Activated naive CD4-positive, alpha-beta T cell treated with anti-CD3 and anti-CD28 coated beads, Interleukin-2, amount 10 ng/mL, durations not matched to agents 7 days and 5 days (primary cell): ENCODE data around the gene ANKRD29.
"Not testable (repeated sequence)": the region's sequence is repeated elsewhere in the genome, so short reads cannot be mapped to it uniquely, and the experiment has no call there.

Experiments
- CTCF ChIA-PET: fragments of 350-600 bp; sonication (Branson Sonifier 250); formaldehyde crosslinking; loops from one replicate; lab custom pipeline; 2021; ENCODE audit warnings: antibody characterized with exemption; lab: Charles Lee
- DNase-seq: peaks from one replicate; pipeline ENCODE4 v3.0.0-alpha.2; 2020
- H3K27ac Mint-ChIP-seq: one replicate; pipeline ENCODE4 v1.8.0; 2021; ENCODE audit warnings: mild to moderate bottlenecking, moderate library complexity, mixed read lengths
- H3K27me3 Mint-ChIP-seq: one replicate; pipeline ENCODE4 v1.8.0; 2021; ENCODE audit warnings: mild to moderate bottlenecking, mixed read lengths
- H3K36me3 Mint-ChIP-seq: one replicate; pipeline ENCODE4 v1.8.0; 2021; ENCODE audit warnings: mixed read lengths
- H3K4me1 Mint-ChIP-seq: one replicate; pipeline ENCODE4 v1.8.0; 2021; ENCODE audit warnings: mixed read lengths
- H3K4me3 Mint-ChIP-seq: one replicate; pipeline ENCODE4 v1.8.0; 2021; ENCODE audit warnings: mild to moderate bottlenecking, moderate library complexity, mixed read lengths
- H3K9me3 Mint-ChIP-seq: one replicate; pipeline ENCODE4 v1.8.0; 2021; ENCODE audit warnings: mixed read lengths

ANKRD29 gene

GRCh38 chr18:23570912-23571504, 91.7 kb downstream of the ANKRD29 start:
- no peak overlapping the region for H3K27ac Mint-ChIP-seq
- CTCF ChIA-PET: interaction anchor here (0.6 to 1.4 kb wide), 3 partner anchors 54 to 132 kb away, joined by 3 to 5 read pairs (median 4); no protein-coding TSS in a partner anchor
- H3K27me3 Mint-ChIP-seq: no peaks in the 10 kb centered on the region
- H3K9me3 Mint-ChIP-seq: no peaks in the 10 kb centered on the region
- no peak for DNase-seq
- no peak overlapping the region for H3K4me3 Mint-ChIP-seq
- H3K36me3 Mint-ChIP-seq: peaks cover 64% of the 10 kb centered on the region
- peaks cover 37% of the 10 kb centered on the region for H3K4me1 Mint-ChIP-seq

- H3K9me3 Mint-ChIP-seq: no peaks in the 10 kb centered on the region
- H3K4me3 Mint-ChIP-seq: no peak overlapping the region
- no peak overlapping the region for H3K27ac Mint-ChIP-seq
- CTCF ChIA-PET: no interaction called here
- H3K4me1 Mint-ChIP-seq: peaks cover 29% of the 10 kb centered on the region
- DNase-seq: no peak
- H3K36me3 Mint-ChIP-seq: peaks cover 64% of the 10 kb centered on the region
- no peaks in the 10 kb centered on the region for H3K27me3 Mint-ChIP-seq
Measured at GRCh38 chr18:23569299-23570063, 93.2 kb downstream of the ANKRD29 start.

- DNase-seq: no peak
- CTCF ChIA-PET: no interaction called here
- Mint-ChIP-seq H3K27me3 (no peaks in the 10 kb centered on the region), H3K27ac (no peak overlapping the region), H3K36me3 (peaks cover 64% of the 10 kb centered on the region), H3K4me3 (no peak overlapping the region), H3K4me1 (peaks cover 27% of the 10 kb centered on the region), H3K9me3 (no peaks in the 10 kb centered on the region)
Measured at GRCh38 chr18:23568281-23569138, 94.2 kb downstream of the ANKRD29 start.

- H3K4me3 Mint-ChIP-seq: no peak overlapping the region
- DNase-seq: no peak
- CTCF ChIA-PET: no interaction called here
- peaks cover 65% of the 10 kb centered on the region for H3K36me3 Mint-ChIP-seq
- H3K9me3 Mint-ChIP-seq: no peaks in the 10 kb centered on the region
- H3K4me1 Mint-ChIP-seq: peaks cover 22% of the 10 kb centered on the region
- H3K27ac Mint-ChIP-seq: no peak overlapping the region
- H3K27me3 Mint-ChIP-seq: no peaks in the 10 kb centered on the region
Measured at GRCh38 chr18:23567671-23568070, 95.0 kb downstream of the ANKRD29 start.

GRCh38 chr18:23565916-23566547, 96.7 kb downstream of the ANKRD29 start:
- no peak overlapping the region for H3K4me3 Mint-ChIP-seq
- no peaks in the 10 kb centered on the region for H3K9me3 Mint-ChIP-seq
- H3K27ac Mint-ChIP-seq: no peak overlapping the region
- DNase-seq: no peak
- no peaks in the 10 kb centered on the region for H3K27me3 Mint-ChIP-seq
- H3K36me3 Mint-ChIP-seq: peaks cover 66% of the 10 kb centered on the region
- peaks cover 14% of the 10 kb centered on the region for H3K4me1 Mint-ChIP-seq
- CTCF ChIA-PET: no interaction called here

GRCh38 chr18:23563377-23564043, 99.2 kb downstream of the ANKRD29 start:
- peaks cover 10% of the 10 kb centered on the region for H3K4me1 Mint-ChIP-seq
- CTCF ChIA-PET: no interaction called here
- H3K9me3 Mint-ChIP-seq: no peaks in the 10 kb centered on the region
- no peaks in the 10 kb centered on the region for H3K27me3 Mint-ChIP-seq
- peaks cover 61% of the 10 kb centered on the region for H3K36me3 Mint-ChIP-seq
- DNase-seq: no peak
- H3K4me3 Mint-ChIP-seq: no peak overlapping the region
- peak overlapping the region; percentile 8 for H3K27ac Mint-ChIP-seq

GRCh38 chr18:23560186-23560585, 102.5 kb downstream of the ANKRD29 start:
- no peaks in the 10 kb centered on the region for H3K27me3 Mint-ChIP-seq
- H3K27ac Mint-ChIP-seq: no peak overlapping the region
- H3K36me3 Mint-ChIP-seq: peaks cover 58% of the 10 kb centered on the region
- H3K9me3 Mint-ChIP-seq: no peaks in the 10 kb centered on the region
- DNase-seq: no peak
- no peak overlapping the region for H3K4me3 Mint-ChIP-seq
- CTCF ChIA-PET: no interaction called here
- H3K4me1 Mint-ChIP-seq: peaks cover 10% of the 10 kb centered on the region

GRCh38 chr18:23557511-23557910, 105.2 kb downstream of the ANKRD29 start:
- H3K27me3 Mint-ChIP-seq, H3K9me3 Mint-ChIP-seq, H3K4me1 Mint-ChIP-seq, CTCF ChIA-PET, DNase-seq, H3K27ac Mint-ChIP-seq, H3K4me3 Mint-ChIP-seq: not testable (repeated sequence)
- peaks cover 66% of the 10 kb centered on the region for H3K36me3 Mint-ChIP-seq

GRCh38 chr18:23556145-23556780, 106.4 kb downstream of the ANKRD29 start:
- H3K27me3 Mint-ChIP-seq: no peaks in the 10 kb centered on the region
- H3K27ac Mint-ChIP-seq: no peak overlapping the region
- no peak overlapping the region for H3K4me3 Mint-ChIP-seq
- H3K9me3 Mint-ChIP-seq: no peaks in the 10 kb centered on the region
- H3K36me3 Mint-ChIP-seq: peaks cover 72% of the 10 kb centered on the region
- CTCF ChIA-PET: interaction anchor here (1.3 kb wide), 1 partner anchor 9 kb away, joined by 3 read pairs; no protein-coding TSS in a partner anchor
- DNase-seq: no peak
- H3K4me1 Mint-ChIP-seq: peaks cover 5% of the 10 kb centered on the region

GRCh38 chr18:23553887-23554286, 108.8 kb downstream of the ANKRD29 start:
- no peak for DNase-seq
- Mint-ChIP-seq H3K9me3 (no peaks in the 10 kb centered on the region), H3K4me1 (peaks cover 5% of the 10 kb centered on the region), H3K27me3 (no peaks in the 10 kb centered on the region), H3K4me3 (no peak overlapping the region), H3K27ac (no peak overlapping the region), H3K36me3 (peaks cover 68% of the 10 kb centered on the region)
- CTCF ChIA-PET: interaction anchor here (1.3 kb wide), 1 partner anchor 38 kb away, joined by 5 read pairs; no protein-coding TSS in a partner anchor

- H3K36me3 Mint-ChIP-seq: peaks cover 60% of the 10 kb centered on the region
Measured at GRCh38 chr18:23552505-23552904, 110.2 kb downstream of the ANKRD29 start.

GRCh38 chr18:23551978-23552377, 110.7 kb downstream of the ANKRD29 start:
- no peak for DNase-seq
- CTCF ChIA-PET: no interaction called here

More at GRCh38 chr18:23552505-23552904, 110.2 kb downstream of the ANKRD29 start:
- Mint-ChIP-seq H3K27ac (no peak overlapping the region), H3K27me3 (no peaks in the 10 kb centered on the region), H3K4me3 (no peak overlapping the region), H3K9me3 (no peaks in the 10 kb centered on the region), H3K4me1 (peaks cover 5% of the 10 kb centered on the region)
- no peak for DNase-seq
- CTCF ChIA-PET: interaction anchor here (1.3 kb wide), 1 partner anchor 36 kb away, joined by 5 read pairs; no protein-coding TSS in a partner anchor

GRCh38 chr18:23550898-23551297, 111.8 kb downstream of the ANKRD29 start:
- peaks cover 56% of the 10 kb centered on the region for H3K36me3 Mint-ChIP-seq
- no peak overlapping the region for H3K4me3 Mint-ChIP-seq
- peaks cover 8% of the 10 kb centered on the region for H3K4me1 Mint-ChIP-seq
- CTCF ChIA-PET: interaction anchor here (0.5 kb wide), 1 partner anchor 260 kb away, joined by 3 read pairs; no protein-coding TSS in a partner anchor
- no peak overlapping the region for H3K27ac Mint-ChIP-seq
- H3K27me3 Mint-ChIP-seq: no peaks in the 10 kb centered on the region
- no peak for DNase-seq
- H3K9me3 Mint-ChIP-seq: no peaks in the 10 kb centered on the region

More at GRCh38 chr18:23551978-23552377, 110.7 kb downstream of the ANKRD29 start:
- H3K4me1 Mint-ChIP-seq: peaks cover 5% of the 10 kb centered on the region
- H3K9me3 Mint-ChIP-seq: no peaks in the 10 kb centered on the region
- H3K27me3 Mint-ChIP-seq: no peaks in the 10 kb centered on the region
- peaks cover 58% of the 10 kb centered on the region for H3K36me3 Mint-ChIP-seq
- H3K27ac Mint-ChIP-seq: peak overlapping the region; percentile 19
- H3K4me3 Mint-ChIP-seq: no peak overlapping the region
